Sigmoid colon (tissue), 4 donors: Measurements from ENCODE around the gene SDK1.

Experiments
- CTCF ChIP-seq, 4 experiments: fragments of 450-650 bp in 3 of 4; fragments of 200-600 bp in 1 of 4; IDR thresholded peaks; one replicate each; pipeline ENCODE4 v1.5.1; 2016 to 2019; ENCODE audit warnings: antibody characterized with exemption in 4 of 4, mild to moderate bottlenecking in 3 of 4, moderate library complexity in 2 of 4
- EP300 ChIP-seq, 4 donors: sonication (generic); formaldehyde crosslinking; IDR thresholded peaks; one replicate each; pipeline ENCODE4 v1.6.1; 2017; ENCODE audit warnings: antibody characterized with exemption in 4 of 4
- POLR2A ChIP-seq, 2 donors: fragments of 450-650 bp; IDR thresholded peaks; one replicate each; pipeline ENCODE4 v1.6.1; 2016; ENCODE audit warnings: antibody characterized with exemption in 2 of 2, mild to moderate bottlenecking in 2 of 2, moderate library complexity in 2 of 2
- POLR2AphosphoS5 ChIP-seq, 4 donors: sonication (generic); formaldehyde crosslinking; IDR thresholded peaks; one replicate each; pipeline ENCODE4 v1.6.1; 2017; ENCODE audit warnings: antibody characterized with exemption in 4 of 4

- TF ChIP-seq POLR2A (IDR thresholded peaks at IDR 0.05) (no peak), CTCF (IDR thresholded peaks at IDR 0.05) (no peak), POLR2AphosphoS5 (IDR thresholded peaks at IDR 0.05) (no peak), EP300 (IDR thresholded peaks at IDR 0.05) (no peak)
These were observed 432.6 kb downstream of the SDK1 start for GRCh38 chr7:3733541-3734140.
